Measurements from ENCODE around the gene CISD3. TPM values are rescaled to one million over a fixed set of nuclear protein-coding genes. Genes with fewer than 3 reads are reported as not detected.

Gene CISD3, protein sequence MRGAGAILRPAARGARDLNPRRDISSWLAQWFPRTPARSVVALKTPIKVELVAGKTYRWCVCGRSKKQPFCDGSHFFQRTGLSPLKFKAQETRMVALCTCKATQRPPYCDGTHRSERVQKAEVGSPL
- total RNA-seq = 10 to 100 TPM; 34.2 to 88.1 (median 55.1) TPM
- long read RNA-seq, transcript CISD3-204 (4 exons, 2,074 nt) = major isoform, 38 of 45 reads
- long read RNA-seq, partial matches to known transcripts = 1 of 45 reads
- long read RNA-seq, other reads (novel, unspliced or antisense) = 2 of 45 reads

DNA sequence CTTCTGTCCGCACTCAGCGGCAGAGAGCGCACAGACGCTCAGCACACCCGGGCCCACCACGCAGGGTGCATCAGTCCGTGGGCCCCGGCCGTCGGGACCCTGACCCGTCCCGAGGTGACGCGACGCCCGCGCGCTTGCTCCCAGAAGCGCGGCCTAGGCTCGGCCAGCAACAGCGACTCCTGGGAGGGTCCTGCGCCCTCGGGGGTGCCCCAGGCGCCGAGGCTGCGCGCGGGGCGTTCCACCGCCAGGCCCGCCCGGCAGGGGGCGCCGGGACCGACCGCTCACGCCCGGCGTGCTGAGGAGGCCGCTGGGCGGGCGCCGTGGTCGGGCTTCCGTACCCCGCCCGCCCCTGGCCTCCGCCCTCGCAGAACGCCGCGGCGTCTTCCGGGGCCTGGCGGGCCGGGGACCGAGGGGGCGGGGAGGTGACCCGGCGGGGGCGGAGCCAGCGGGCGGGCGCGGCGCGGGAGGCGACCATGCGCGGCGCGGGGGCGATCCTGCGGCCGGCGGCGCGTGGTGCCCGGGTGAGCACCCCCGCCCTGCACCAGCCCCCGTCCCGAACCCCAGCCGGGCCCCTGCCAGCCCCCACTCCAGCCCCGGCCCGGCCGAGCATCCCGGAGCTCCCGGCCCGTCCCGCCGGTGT, at the start of gene CISD3:
TSS of gene CISD3 (plus strand) at position 456 of the 640 bp plus-strand sequence. CDS start at position 474, 18 bp downstream.
- Histone ChIP-seq H3K4me1 (peaks cover 0 to 27% (median 14%) of the 10 kb centered on the region in 4 donors), H3K9me3 (no peaks in the 10 kb centered on the region), H3K27me3 (no peaks in the 10 kb centered on the region), H3K4me3 (peak within 1 kb of the TSS; percentile 76 to 89 (median 88)), H3K27ac (peak within 1 kb of the TSS; percentile 76 to 89 (median 84)), H3K36me3 (peaks cover 0 to 9% (median 2%) of the 10 kb centered on the region in 4 donors)
- DNase-seq (peak; percentile 91 to 93 (median 91)), ATAC-seq (peak; percentile 79 to 85 (median 80))
- 0% methylated on average over 2 of the region's 92 CpGs for WGBS (ENCODE audit: insufficient coverage, low coverage, low lambda C conversion rate, missing lambda C conversion rate)
- TF ChIP-seq CTCF (IDR thresholded peaks at IDR 0.05) = peak; percentile 56 to 97 (median 75)
- TF ChIP-seq POLR2A (IDR thresholded peaks at IDR 0.05) = peak; percentile 21
- intact Hi-C loops (cut with DNase I) = loop anchor here in 1 of 2 donors (5.0 kb wide), 1 partner anchor 48 kb away; no protein-coding TSS in a partner anchor

GRCh38 chr17:38681096-38681495, 49.0 kb upstream of the CISD3 start:
- H3K27me3 ChIP-seq = no peaks in the 10 kb centered on the region
- H3K27ac ChIP-seq = no peak overlapping the region
- no peaks in the 10 kb centered on the region for H3K36me3 ChIP-seq
- WGBS (ENCODE audit: insufficient coverage, low coverage, low lambda C conversion rate, missing lambda C conversion rate) = 69% methylated on average over 3 of the region's 3 CpGs
- DNase-seq (no peak), ATAC-seq (no peak)
- H3K9me3 ChIP-seq = no peaks in the 10 kb centered on the region
- intact Hi-C loops (cut with DNase I) = loop anchor here (5.0 kb wide), 2 partner anchors 51 to 56 kb away; partner anchors contain the start of gene CISD3 (in 1 of the 2)
- TF ChIP-seq CTCF (IDR thresholded peaks at IDR 0.05) (no peak), POLR2A (IDR thresholded peaks at IDR 0.05) (no peak)
- no peak overlapping the region for H3K4me3 ChIP-seq
- H3K4me1 ChIP-seq = peaks cover 0 to 8% (median 0%) of the 10 kb centered on the region in 4 donors

- Histone ChIP-seq H3K27me3 (no peaks in the 10 kb centered on the region), H3K9me3 (no peaks in the 10 kb centered on the region), H3K36me3 (no peaks in the 10 kb centered on the region), H3K4me1 (no peaks in the 10 kb centered on the region), H3K4me3 (no peak overlapping the region), H3K27ac (no peak overlapping the region)
- 57% methylated on average over 12 of the region's 12 CpGs for WGBS (ENCODE audit: insufficient coverage, low coverage, low lambda C conversion rate, missing lambda C conversion rate)
- intact Hi-C loops (cut with DNase I) = no loop called here
- DNase-seq = peak in 1 of 3 donors; percentile 46
- peak; percentile 32 to 74 (median 66) for ATAC-seq
- no peak for TF ChIP-seq CTCF (IDR thresholded peaks at IDR 0.05)
- no peak for TF ChIP-seq POLR2A (IDR thresholded peaks at IDR 0.05)
Observed at GRCh38 chr17:38685491-38685890, 44.6 kb upstream of the CISD3 start.

DNA sequence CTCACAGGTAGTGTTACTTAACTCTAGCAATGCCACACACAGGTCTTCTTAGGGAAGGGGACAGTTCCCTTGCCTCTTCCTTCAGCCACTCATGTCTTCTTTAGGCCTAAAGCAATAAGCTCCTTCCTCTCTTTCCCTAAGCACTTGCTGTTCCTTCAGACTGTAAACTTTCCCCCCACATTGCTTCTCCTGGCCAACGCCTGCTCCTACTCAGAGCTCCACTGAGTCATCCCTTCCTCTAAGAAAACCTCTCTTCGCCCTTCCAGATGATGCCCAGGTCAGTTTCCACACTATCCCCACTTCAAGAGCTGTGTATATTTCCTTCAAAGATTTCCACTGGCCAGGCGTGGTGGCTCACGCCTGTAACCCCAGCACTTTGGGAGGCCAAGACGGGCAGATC, 42.9 kb upstream of the CISD3 start:
- H3K27ac ChIP-seq = no peak overlapping the region
- DNase-seq (no peak), ATAC-seq (no peak)
- no peaks in the 10 kb centered on the region for H3K4me1 ChIP-seq
- H3K9me3 ChIP-seq = no peaks in the 10 kb centered on the region
- TF ChIP-seq CTCF (IDR thresholded peaks at IDR 0.05) (no peak), POLR2A (IDR thresholded peaks at IDR 0.05) (no peak)
- H3K27me3 ChIP-seq = no peaks in the 10 kb centered on the region
- 89% methylated on average over 5 of the region's 5 CpGs for WGBS (ENCODE audit: insufficient coverage, low coverage, low lambda C conversion rate, missing lambda C conversion rate)
- intact Hi-C loops (cut with DNase I) = no loop called here
- no peaks in the 10 kb centered on the region for H3K36me3 ChIP-seq
- H3K4me3 ChIP-seq = no peak overlapping the region
